M059J (cell line): ENCODE results near the gene GRK3. TPM values are rescaled to one million over a fixed set of nuclear protein-coding genes. Genes with fewer than 3 reads are reported as not detected.
"Not testable (repeated sequence)": the region's sequence is repeated elsewhere in the genome, so short reads cannot be mapped to it uniquely, and the experiment has no call there.

Source experiments
- DNase-seq: peaks from one replicate; pipeline ENCODE4 v3.0.0-alpha.2; 2012; ENCODE audit warnings: low read depth
- total RNA-seq: library from RNA; depleted of rRNA; stranded (reverse); fragments of >200 nt; shearing (Covaris generic); gene quantifications from 2 replicates; pipeline ENCODE4 v1.2.3, GENCODE V29; 2014

Gene GRK3
- total RNA-seq, 1 experiment from 2014 or later, result 4.6 TPM

DNA sequence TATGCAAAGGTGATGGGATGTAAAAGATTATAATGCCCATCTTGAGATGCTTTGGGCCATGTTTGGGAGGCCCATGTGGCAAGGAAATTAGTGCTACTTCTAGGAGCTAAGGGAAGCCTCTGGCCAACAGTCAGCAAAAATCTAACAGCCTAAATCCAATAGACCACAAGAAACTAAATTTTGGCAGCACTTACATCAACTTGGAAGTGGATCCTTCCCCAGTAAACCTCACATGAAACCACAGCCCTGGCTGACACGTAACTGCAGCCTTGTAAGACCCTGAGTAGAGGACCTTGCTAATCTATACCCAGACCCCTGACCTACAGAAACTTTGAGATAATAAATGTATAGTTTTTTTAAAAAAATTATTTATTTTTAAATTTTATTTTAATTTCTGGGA is 13.1 kb upstream of the GRK3 start:
- DNase-seq, result peak; percentile 64

DNA sequence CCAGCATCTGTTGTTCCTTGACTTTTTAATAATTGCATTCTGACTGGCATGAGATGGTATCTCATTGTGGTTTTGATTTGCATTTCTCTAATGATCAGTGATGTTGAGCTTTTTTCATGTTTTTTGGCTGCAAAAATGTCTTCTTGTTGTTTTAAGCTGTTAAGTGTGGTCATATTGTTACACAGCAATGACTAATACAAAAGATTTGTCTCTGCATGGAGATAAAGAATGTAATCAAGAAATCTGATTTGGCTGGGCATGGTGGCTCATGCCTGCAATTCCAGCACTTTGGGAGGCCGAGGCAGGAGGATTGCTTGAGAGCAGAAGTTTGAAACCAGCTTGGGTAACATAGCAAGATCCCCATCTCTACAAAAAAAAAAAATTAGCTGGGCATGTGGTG is 12.1 kb upstream of the GRK3 start:
- DNase-seq, result peak; percentile 87

DNA sequence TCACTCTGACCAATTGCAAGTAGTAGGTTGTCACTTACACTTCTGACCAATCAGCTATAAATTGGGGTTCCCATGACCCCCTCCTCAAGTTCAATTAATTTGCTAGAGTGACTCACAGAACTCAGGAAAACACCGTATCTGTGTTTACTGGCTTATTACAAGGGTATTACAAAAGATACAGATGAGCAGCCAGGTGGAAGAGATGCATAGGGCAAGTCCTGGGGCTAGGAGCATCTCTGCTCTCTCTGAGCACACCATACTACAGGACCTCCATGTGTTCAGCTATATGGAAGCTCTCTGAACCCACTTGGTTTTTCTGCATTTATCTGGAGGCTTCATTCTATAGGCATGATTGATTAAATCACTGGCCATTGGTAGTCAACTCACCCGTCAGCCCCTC is 11.3 kb upstream of the GRK3 start:
- no peak for DNase-seq

DNA sequence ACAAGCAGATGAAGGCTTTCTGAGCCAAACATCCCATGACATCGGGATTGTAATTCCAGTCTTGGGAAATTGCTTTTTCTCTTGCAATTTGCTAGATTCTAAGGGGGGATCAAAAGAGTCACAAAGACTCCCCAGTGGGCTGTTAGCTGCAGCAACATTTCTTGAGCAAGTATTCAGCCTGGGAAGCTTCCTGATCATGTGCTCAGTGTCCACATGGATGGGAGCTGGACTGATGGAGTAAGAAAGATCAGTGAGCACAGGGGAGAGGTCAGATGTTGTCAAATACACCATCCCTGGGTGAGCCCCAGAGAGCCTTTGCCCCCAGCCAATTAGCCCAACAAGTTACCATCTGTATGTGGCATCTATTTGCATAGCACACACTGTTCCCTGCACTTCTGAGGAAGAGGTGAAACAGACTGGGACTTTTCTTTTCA is 10.2 kb upstream of the GRK3 start:
- no peak for DNase-seq

DNA sequence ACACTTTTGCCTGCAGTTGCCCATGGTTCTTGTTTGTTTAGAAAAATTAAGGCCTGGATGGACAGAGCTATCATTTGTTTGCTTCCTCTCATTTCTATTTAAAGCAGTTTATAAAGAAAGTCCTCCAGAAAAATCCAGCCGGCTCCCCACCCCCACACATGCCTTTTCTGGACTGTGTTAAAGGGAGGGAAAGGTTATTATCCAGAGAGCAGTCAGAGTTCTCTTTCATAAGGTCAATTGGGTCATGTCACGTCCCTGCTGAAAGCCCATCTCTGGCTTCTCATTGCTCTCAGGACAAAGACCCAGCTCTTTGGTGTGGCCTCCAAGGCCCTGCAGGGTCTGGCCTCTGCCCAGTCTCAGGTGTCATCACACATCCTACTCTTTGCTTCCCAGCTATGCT is 9.8 kb upstream of the GRK3 start:
- DNase-seq, result no peak

DNA sequence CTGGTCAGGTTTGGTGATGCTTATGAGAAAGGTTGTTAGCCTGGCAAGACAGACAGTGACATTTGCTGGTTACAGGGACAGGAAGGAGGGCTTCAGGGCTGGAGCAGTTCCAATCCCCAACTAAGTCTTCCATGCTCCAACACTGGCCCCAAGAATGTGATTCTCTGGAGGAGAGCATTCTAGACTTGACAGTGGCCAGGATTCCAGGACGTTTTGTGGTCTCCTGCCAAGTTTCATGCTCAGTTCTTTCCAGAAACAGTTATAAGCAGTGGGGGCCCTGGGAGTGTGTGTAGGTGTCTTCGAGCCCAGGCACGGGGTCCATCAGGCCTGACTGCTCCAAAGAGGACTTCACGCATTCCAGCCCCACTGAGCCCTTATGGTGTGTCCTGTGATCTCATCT is 8.9 kb upstream of the GRK3 start:
- DNase-seq, result no peak

DNA sequence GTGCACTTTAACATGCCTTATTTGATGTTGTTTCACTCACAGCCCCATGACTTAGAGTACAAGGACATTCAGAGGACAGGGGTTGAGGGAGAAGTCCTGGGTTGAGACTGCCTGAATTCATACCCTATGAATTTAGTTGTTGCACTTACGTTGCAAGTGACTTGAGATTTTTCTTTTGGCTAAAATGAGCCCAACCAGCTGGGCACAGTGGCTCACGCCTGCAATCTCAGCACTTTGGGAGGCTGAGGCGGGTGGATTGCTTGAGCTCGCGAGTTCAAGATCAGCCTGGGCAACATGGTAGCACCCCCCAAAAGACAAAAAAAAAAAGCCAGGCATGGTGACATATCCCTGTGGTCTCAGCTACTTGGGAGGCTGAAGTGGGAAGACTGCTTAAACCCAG is 7.3 kb upstream of the GRK3 start:
- no peak for DNase-seq

DNA sequence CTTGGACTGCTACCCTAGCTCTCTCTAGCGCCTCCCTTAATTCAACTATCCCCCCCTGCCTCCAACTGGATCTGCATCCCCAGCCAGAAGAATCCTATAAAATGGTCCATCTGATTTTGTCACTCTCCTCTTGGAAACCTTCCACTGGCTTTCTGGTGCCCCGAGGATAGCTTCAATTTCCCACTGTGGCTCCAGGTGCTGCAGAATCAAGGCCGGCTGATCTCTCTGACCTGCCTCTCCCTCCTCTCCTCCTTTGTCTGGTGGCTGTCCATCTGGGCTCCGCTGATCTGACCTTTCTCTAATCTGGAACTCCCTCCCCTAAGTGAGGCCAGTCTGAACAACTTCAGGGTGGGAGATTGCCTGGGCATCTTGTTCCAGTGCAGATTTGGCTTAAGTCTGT is 6.1 kb upstream of the GRK3 start:
- no peak for DNase-seq

DNA sequence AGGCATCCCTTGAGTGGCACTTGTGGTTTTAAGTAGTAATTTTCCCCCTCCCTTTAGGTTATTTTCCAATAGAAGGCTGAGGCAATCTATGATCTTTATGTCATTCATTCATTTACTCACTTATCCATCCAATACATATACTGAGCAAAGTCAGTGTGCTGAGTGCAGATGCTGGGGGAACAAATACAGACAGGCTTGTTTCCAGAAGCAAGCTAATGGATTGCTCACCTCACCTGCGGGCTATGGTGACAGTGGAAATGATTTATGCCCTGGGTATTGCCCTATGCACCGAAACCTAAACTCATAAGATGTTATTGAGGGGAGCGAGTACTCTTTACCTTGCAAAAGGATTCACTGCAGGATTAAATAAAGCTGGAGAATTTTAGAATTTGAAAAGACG is 4.6 kb upstream of the GRK3 start:
- not testable (repeated sequence) for DNase-seq

DNA sequence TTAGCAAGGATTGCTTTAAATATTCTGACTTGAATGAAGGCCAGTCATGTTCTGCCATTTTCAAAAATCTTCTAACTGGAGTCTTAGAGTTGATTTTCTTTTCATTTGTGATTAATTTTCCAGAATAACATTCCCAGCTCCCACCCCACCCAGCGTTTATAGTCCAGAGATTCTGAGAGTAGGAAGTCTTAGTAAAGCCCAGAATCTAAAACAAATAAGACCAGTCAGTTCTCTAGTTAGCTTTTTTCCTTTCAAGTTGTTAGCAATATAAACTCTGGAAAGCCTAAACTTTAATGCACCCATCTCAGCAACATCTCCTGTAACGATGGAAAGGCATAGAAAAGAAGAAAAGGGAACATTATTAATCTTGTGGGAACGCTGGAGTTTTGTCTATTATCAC is 3.3 kb upstream of the GRK3 start:
- not testable (repeated sequence) for DNase-seq

DNA sequence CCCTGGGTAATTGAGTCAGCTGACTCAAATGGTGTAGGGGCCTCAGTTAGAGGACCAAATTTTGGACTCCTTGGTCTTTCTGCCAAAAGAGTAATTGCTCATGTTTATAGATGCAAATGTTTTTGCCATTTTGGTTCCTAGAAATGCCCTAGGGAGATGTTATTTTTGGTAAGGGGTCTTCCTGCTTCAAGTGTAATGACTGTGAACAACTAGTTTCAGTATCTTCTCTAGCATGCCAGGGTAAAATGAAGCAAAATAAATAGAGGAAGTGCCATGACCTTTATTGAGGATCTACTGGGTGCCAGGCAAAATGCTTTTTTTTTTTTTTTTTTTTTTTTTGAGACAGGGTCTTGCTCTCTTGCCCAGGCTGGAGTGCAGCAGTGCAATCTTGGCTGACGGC is 2.5 kb upstream of the GRK3 start:
- DNase-seq, result not testable (repeated sequence)

DNA sequence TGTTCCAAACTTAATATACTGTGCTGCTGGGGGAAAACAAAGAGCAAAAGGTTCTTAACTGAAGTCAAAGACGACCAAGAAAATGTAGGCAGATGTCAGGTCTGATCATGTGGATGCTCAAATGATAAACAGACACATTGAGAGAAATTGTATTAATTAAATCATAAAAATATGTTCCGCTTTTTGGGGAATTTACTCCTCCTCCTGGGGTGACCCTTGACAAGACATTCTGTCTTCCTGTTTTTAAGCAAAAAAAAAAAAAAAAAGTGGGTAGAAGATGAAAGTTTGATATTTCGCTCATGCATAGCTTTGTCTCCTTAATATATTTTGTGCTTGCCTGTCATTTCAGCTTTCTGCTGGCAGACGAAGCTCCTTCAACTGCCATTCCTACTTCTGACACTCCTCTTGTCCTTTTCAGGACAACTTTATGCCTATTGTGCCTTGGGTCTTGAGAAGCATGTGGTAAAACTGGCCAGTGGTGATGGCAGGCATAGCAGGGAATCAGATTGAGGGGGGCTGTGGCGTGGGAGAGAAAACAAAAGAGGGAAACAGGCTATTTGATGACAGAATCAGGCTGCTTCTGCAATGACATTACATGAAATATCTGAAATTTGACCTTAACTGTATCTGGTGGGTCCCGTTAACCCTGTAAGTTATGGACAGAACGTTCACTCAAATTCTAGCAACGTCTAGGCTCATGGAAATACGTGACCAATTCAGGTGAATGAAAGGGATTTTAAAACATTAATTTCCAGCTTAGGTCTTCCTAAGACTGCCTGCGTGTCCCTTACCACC is 1.3 kb upstream of the GRK3 start:
- DNase-seq, result not testable (repeated sequence)

DNA sequence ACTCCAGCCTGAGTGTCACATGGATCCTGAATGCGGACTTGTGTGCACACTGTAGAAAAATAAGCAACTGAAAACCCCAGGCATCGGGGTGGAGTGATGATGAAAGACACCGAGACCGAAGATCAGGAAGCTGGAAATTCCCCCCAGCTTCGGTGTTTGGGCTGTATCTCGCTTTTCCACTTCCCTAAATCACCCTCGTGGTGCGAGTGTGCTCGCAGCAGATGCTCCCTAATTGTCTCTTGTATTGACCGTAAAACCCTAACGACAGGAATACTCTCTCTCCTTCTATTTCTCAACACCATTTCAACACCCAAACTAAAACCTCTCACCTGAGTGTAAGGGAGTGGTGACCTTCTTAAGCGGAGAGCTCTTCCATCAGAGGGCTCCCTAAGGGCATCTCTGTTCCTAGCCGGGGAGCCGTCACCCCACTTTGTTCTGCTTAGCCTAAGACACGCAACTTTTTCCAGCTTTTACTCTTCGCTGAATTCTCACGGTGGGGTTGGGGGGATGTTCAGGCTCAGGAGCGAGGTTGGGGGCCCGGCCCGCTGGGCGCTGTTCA is 635 bp upstream of the GRK3 start:
- DNase-seq, result no peak

DNA sequence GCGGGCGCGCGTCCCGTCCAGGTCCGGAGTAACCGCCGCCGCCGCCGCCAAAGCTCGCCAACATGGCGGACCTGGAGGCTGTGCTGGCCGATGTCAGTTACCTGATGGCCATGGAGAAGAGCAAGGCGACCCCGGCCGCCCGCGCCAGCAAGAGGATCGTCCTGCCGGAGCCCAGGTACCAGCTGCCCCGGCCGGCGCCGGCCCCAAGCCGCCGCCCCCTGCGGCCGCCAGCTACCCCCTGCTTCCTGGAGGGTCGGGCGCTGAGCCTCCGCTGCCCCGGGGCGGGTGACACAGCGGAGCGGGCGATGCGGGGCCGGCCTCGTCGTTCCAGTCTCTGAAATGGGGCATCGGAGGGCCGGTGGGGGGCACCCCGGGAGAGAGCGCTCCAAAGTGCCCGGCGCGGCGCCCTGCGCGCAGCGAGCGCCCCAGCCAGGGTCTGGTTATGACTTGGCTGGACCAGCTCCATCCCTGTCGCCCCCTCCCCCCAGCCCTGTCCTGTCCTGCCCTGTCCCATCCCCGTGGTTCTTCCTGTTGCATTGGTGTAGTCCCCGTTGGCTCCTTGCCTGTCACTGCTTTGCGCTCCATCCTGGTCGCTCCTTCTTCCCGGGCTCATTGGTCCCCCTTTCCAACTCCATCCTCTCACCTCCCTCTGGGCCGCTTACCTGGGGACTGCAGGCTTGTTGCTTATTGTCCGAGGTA is 653 bp downstream of the GRK3 start:
- no peak for DNase-seq

DNA sequence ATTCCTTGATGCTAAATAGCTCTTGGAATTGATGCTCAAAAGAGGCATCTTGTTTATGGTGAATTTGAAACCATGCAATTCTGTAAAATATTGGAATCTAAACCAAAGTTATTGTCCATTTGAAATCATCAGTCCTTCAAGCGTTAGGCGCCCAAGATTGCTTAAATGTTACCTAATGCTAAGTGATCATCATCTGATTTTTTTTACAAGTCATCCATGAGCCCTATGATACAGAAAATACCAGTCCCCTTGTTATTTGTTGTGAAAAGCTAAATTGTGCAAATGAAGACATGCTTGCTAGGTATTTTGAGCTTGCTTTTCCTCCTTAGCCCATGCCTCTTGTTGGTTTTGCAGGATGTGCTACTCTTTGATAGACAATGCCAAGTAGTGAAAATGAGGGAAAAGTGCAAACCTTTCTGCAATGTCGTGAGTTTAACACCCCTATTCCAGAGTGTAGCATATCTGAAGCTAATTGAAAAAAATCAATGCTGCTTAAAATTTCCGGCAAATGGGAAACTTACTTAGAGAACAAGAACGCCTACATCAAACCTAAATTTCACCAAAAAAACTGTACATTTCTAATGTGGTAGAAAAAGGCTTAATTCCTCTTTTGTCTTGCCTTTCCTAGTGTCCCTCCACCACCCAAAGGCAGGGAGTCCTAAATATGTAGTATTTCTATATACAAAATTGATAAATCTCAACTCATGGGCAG is 1.9 kb downstream of the GRK3 start:
- no peak for DNase-seq

DNA sequence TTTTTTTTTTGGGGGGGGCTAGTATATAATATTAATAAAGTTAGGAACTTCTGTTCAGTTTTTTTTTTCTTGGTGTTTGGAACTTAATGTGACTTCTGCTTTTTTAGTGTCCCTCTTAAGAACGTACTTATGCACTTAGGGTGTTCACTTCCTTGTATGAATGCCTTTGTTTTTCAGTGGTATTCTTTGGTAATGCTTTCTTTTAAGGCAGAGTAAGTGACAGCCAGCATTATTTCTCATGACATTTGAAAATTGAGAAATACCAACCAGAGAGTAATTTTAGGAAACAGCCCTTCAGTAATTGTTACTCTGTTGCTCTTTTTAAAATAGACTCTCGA is 2.4 kb downstream of the GRK3 start:
- no peak for DNase-seq

DNA sequence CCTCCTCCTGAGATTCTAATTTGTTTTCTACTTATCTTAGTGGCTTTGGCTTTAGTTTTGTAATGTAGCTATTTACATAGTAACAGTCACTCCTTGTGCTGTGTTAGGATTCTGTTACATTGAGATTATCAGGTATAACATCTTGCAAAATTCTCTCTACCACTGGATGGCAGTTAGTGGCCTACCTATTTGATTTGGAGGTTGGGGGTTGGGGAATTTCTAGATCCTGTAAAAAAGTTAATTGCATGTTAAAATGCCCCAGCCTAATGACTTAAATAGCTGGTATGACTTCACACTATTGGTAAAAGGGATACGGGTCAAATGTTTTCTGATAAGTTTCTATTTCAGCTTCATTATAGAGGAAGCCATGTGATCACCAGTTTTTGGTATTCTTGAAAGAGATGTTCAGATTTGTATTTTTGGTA is 2.8 kb downstream of the GRK3 start:
- DNase-seq, result no peak

DNA sequence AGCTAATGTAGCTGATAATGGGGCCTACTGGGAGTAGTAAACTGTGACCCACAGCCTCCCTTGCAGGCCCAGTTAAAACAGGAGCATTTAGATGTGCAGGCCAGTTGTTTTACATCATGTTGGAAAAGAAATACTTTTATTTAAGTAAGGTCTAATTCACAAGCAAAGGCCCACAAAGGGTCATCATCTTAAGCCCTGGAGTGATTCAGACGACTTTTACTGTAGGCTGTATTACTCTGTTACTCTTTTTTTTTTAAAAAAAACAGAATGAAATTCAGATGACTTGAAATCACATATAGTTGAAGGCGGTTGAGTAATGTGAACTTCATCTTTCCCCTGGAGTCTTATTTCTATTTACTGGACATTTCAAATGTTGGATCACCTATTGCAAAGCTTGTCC is 3.6 kb downstream of the GRK3 start:
- not testable (repeated sequence) for DNase-seq

DNA sequence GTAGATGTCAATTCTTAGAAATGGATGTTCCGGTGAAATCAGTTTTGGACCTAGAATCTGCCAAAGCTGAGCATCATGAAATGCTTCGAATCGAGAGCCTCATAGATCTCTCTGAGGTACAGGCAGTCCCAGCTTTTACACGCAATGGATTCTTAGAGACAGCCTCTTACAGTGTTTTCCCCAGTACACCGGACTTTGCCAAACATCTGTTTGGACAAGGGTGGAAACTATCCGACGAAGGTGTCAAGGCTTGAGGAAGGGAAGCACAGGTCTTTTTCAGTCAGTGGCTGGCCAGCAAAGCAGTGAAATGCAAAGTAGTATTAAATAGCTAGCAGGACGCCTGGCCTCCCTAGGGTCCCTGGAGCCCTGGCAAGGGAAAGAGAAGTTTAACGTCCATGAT is 4.9 kb downstream of the GRK3 start:
- no peak for DNase-seq

DNA sequence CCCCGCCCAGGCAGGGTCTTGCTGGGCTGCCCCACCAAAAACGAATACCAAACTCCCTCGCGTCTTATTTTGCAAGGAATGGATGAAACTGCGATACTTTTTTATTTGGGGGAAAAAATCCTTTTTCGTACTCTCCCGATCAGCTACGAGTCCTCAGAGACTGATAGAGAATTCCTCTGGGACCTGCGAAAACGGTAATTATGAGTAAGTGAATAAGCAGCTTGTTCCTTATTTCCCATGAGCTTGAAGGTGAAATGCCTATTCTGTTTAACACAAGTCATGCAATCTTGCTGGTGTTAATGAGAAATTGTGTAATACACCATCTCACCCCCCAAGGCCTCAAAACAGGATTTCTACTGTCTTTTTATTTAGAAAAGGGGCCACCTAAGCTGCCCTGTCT is 5.5 kb downstream of the GRK3 start:
- DNase-seq, result no peak

DNA sequence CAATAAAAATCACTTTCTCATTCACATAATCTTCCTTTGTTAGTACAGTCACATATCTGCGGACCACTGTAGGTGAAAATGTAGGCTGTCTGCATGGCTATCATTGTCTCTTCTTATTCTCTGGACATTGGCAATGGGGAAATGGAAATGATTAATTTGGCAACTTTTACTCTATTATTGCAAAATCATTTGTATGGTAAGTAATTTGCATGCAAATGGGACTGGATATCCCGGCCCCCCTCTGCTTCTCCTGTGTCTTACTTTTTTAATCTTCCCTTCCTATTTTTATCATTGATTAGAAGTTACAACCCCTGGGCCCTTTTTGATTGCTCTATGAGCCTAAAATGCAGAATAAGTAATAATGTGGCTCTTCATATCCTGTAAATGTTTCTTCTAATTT is 6.0 kb downstream of the GRK3 start:
- no peak for DNase-seq

DNA sequence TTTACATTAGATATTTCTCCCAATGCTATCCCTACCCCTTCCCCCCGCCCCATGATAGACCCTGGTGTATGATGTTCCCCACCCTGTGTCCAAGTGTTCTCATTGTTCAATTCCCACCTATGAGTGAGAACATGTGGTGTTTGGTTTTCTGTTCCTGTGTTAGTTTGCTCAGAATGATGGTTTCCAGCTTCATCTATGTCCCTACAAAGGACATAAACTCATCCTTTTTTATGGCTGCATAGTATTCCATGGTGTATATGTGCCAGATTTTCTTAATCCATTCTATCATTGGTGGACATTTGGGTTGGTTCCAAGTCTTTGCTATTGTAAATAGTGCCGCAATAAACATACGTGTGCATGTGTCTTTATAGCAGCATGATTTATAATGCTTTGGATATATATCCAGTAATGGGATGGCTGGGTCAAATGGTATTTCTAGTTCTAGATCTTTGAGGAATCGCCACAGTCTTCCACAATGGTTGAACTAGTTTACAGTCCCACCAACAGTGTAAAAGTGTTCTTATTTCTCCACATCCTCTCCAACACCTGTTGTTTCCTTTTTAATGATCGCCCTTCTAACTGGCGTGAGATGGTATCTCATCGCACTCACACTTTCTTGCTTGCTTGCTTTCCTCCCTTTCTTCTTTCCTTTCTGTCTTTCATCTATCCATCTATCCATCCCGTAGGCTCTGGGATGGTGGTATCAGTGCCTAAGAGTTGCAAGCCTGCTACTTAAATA is 7.7 kb downstream of the GRK3 start:
- not testable (repeated sequence) for DNase-seq
